ENCODE measurements around the gene PLEKHA4. TPM values are rescaled to one million over a fixed set of nuclear protein-coding genes. Genes with fewer than 3 reads are reported as not detected.
"Not testable (repeated sequence)": the region's sequence is repeated elsewhere in the genome, so short reads cannot be mapped to it uniquely, and the experiment has no call there.

Gene PLEKHA4, protein sequence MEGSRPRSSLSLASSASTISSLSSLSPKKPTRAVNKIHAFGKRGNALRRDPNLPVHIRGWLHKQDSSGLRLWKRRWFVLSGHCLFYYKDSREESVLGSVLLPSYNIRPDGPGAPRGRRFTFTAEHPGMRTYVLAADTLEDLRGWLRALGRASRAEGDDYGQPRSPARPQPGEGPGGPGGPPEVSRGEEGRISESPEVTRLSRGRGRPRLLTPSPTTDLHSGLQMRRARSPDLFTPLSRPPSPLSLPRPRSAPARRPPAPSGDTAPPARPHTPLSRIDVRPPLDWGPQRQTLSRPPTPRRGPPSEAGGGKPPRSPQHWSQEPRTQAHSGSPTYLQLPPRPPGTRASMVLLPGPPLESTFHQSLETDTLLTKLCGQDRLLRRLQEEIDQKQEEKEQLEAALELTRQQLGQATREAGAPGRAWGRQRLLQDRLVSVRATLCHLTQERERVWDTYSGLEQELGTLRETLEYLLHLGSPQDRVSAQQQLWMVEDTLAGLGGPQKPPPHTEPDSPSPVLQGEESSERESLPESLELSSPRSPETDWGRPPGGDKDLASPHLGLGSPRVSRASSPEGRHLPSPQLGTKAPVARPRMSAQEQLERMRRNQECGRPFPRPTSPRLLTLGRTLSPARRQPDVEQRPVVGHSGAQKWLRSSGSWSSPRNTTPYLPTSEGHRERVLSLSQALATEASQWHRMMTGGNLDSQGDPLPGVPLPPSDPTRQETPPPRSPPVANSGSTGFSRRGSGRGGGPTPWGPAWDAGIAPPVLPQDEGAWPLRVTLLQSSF
- total RNA-seq: 519 TPM

DNA sequence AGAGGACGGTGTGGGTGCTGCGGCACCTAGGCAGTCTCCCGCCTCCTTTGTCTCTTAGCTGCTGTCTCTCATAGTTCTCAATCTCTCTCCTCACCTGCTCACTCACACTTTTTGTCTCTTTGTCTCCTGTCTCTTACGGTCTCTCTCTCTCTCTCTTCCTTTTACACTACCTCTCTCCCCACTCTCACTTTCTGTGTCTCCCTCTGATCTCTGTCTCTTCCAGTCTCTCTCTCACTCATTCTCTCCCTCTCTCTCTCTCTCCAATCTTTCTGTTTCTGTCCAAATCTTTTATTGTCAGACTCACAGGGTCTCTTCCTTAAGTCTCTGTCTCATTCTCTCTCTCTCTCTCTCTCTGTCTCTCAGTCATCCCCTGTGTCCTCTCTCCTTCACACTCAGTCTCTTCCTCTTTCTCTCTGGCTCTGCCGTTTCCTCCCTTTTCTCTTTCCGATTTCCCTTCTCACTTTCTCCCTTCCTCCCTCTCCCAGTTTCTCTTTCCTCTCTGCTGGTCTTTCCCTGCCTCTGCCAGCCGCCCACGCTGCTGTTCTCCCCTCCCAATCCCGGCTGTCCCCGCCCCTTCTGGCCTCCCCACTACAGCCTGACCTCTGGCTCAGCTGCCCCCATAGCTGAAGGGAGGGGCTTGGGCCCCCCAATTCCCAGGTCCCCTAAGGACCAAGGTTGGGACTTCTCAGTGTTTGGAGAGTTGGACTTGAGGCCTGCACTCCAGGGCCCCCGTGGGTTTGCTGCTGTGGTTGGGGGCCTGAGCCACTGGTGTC is at the start of gene PLEKHA4:
Gene PLEKHA4 (minus strand): TSS at position 504 of the 773 bp plus-strand sequence. CDS start 997 bp downstream, outside the sequence.
- intact Hi-C loops (cut with DNase I): no loop called here
- peak; percentile 39 for ATAC-seq
- DNase-seq (ENCODE audit: low spot score): peak; percentile 94

DNA sequence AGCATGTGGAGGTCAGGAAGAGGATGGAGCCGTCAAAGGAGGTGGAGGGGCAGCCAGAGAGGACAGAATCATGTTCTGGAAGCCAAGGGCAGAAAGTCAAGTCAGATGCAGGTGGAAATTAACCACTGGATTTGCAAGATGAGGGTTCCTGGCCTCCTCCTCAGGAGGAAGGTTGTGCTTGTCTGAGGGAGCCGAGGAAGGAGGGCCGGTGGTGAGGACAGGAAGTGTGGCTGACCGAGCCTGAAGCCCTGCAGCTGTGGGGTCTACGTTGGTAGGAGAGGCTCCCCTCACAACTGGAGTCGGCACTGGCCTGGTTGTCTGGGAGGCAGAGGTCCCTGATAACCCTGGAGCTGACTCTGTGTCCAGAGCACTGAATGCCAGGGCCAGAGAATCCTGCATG is 49.7 kb upstream of the PLEKHA4 start:
- no peak for DNase-seq (ENCODE audit: low spot score)
- no peak for ATAC-seq
- intact Hi-C loops (cut with DNase I): no loop called here

DNA sequence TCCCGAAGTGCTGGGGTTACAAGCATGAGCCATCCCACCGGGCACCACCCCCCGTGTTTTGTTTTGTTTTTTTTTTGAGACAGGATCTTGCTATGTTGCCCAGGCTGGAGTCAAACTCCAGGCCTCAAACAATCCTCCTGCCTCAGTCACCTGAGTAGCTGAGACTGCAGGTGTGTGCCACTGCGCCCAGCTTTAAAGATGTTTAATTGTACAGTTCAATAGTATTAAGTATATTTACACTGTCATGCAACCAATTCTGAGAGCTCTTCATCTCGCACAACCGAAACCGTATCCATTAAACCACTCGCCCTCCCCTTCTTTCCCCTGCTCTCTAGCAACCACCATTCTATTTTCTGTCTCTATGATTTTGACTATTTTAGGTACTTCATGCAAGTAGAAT is 47.3 kb upstream of the PLEKHA4 start:
- DNase-seq (ENCODE audit: low spot score) (no peak), ATAC-seq (no peak)
- intact Hi-C loops (cut with DNase I): no loop called here

DNA sequence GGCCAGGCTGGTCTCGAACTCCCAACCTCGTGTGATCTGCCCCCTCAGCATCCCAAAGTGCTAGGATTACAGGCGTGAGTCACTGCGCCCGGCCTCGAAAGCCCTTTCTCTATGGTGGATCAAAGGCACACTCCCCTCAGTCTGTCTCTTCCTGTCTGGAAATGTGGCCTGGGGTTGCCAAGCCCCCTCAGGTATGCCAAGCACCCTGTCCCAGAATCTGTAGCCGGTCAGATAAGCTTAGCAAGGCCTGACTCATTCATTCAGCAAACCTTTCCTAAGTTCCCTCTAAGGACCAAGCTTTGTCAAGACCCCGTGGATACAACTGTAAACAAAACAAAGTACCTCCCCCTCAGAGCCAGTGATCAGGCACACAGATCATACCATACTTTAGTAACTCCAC is 45.8 kb upstream of the PLEKHA4 start:
- ATAC-seq: no peak
- intact Hi-C loops (cut with DNase I): no loop called here
- DNase-seq (ENCODE audit: low spot score): no peak

DNA sequence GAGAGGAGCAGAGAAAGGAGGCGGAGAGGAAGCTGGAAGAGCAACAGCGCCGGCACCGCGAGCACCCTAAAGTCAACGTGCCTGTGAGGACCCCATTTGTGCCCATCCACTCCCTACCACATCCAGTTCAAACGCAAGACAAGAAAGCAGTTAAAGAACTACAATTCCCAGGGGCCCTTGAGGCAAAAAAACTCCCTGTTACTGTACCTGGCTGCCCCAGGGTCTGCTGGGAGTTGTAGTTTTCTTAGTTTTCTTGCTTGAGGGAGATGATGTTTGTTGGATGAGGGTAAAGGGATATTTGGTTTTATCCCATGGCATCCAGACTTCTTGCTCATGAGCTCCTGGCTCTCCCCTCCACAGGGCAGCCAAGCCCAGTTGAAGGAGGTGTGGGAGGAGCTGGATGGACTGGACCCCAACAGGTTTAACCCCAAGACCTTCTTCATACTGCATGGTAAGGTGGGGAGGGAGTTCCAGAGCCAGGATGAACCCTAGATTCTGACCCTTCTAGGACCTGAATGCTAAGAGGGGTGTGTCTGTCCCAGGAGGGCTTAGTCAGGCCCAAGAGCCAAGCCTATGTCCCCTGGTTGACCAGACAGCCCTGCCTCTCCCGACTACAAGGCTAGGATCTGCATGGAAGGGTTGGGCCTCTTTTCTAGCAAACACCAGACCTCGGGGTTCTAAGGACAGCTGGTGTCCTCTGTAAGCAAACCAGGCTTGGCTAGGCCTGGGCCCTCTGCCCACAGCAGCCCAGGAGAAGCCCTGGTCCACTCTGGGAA is 44.9 kb upstream of the PLEKHA4 start:
- no peak for DNase-seq (ENCODE audit: low spot score)
- intact Hi-C loops (cut with DNase I): no loop called here
- no peak for ATAC-seq

DNA sequence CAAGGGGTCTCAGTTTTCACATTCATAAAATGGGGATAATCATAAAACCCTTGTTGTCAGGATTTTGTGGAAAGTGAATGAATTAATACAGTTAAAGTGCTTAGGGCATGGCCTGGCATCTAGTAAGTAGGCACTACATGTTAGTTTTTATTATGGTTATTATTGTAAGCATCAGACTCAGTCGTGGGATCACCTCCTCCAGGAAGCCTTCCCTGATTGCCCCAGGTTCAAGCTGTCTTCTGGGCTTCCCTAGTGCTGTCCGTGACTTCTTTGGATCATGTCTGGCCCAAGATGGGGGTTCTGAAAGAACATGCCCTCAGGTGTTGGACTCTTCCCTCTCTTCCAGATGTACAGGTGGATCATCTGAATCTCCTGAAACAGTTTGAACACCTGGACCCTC is 42.4 kb upstream of the PLEKHA4 start:
- ATAC-seq: no peak
- intact Hi-C loops (cut with DNase I): no loop called here
- DNase-seq (ENCODE audit: low spot score): no peak

DNA sequence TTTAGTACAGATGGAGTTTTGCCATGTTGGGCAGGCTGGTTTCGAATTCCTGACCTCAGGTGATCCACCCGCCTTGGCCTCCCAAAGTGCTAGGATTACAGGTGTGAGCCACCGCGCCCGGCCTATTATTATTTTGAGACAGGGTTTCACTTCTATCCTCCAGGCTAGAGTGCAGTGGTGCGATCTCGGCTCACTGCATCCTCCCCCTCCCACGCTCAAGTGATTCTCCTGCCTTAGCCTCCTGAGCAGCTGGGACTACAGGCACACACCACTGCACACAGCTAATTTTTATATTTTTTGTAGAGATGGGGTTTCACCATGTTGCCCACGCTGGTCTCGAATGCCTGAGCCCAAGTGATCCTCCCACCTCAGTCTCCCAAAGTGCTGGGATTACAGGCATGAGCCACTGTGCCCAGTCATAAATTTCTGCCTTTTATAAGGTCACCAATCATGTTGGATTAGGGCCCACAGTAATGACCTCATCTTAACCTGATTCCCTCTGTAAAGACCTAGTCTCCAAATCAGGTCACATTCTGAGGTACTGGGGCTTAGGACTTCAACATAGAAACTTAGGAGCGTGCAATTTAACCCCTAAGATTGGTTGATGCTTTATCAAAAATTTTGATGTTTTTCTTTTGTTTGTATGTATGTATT is 41.1 kb upstream of the PLEKHA4 start:
- not testable (repeated sequence) for ATAC-seq
- intact Hi-C loops (cut with DNase I): loop anchor here (10.0 kb wide), 1 partner anchor 45 kb away; the partner anchor contains the start of gene BAX

DNA sequence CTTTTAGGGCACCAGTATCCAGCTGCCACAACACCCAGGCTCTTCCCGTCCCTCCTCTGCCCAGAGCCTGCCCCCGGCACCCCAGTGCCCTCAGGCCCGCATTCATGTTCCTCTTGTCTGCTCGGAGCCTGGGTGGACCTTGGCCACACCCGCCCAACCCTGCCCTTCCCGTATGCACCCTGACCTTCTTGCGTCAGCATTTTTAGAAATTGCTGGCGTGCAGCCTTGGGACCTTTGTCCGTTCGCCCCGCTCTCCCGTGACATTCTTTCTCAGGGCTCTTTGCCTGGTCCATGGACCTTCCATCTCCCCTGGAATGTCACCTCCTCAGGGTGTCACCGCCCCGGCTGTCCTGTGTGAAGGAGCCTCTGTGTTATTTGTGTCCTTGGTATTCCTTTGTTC is 39.3 kb upstream of the PLEKHA4 start:
- intact Hi-C loops (cut with DNase I): loop anchor here (10.0 kb wide), 1 partner anchor 47 kb away; the partner anchor contains the start of gene BAX
- DNase-seq (ENCODE audit: low spot score): no peak
- ATAC-seq: peak; percentile 61

More for the DNA sequence above, 41.1 kb upstream of the PLEKHA4 start:
- not testable (repeated sequence) for DNase-seq (ENCODE audit: low spot score)

DNA sequence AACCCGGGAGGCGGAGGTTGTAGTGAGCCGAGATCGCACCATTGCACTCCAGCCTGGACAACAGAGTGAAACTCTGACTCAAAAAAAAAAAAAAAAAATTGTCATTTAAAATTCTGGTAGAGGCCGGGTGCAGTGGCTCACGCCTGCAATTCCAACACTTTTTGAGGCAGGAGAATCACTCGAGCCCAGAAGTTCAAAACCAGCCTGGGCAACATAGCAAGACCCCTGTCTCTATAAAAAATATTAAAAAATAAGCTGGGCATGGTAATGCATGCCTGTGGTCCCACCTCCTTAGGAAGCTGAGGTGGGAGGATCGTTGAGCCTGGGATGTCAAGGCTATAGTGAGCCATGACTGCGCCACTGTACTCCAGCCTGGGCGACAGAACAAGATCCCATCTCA is 37.9 kb upstream of the PLEKHA4 start:
- DNase-seq (ENCODE audit: low spot score): no peak
- ATAC-seq: no peak
- intact Hi-C loops (cut with DNase I): loop anchor here (10.0 kb wide), 1 partner anchor 48 kb away; the partner anchor contains the start of gene BAX

DNA sequence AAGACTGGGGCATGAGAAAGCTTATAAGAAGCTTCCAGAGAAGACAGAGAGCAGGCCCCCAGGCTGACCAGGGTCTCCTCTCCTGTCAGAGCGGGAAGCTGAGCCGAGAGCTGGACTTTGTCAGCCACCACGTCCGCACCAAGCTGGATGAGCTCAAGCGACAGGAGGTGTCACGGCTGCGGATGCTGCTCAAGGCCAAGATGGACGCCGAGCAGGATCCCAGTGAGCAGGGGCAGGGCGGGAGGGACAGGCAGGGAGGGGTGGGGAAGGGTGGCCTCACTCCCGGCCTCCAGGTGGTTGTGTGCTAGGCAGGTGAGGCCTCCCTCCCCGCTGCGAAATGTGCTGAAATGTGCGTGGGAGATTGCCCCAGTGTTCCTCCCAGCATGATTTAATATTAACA is 37.2 kb upstream of the PLEKHA4 start:
- no peak for ATAC-seq
- intact Hi-C loops (cut with DNase I): loop anchor here (10.0 kb wide), 1 partner anchor 49 kb away; the partner anchor contains the start of gene BAX
- no peak for DNase-seq (ENCODE audit: low spot score)

DNA sequence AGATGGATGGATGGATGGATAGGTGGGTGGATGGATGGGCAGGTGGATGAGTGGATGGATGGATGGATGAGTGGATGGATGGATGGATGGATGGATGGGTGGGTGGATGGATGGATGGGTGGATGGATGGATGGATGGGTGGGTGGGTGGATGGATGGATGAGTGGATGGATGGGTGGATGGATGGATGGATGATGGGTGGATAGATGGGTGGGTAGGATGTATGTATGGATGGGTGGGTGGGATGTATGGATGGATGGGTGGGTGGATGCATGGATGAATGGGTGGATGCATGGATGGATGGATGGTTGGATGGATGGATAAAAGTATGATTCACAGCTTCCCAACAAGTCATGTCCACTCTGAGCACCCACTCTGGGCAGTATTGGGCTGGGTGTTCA is 35.4 kb upstream of the PLEKHA4 start:
- DNase-seq (ENCODE audit: low spot score); ATAC-seq: not testable (repeated sequence)
- intact Hi-C loops (cut with DNase I): loop anchor here (10.0 kb wide), 1 partner anchor 51 kb away; the partner anchor contains the start of gene BAX

DNA sequence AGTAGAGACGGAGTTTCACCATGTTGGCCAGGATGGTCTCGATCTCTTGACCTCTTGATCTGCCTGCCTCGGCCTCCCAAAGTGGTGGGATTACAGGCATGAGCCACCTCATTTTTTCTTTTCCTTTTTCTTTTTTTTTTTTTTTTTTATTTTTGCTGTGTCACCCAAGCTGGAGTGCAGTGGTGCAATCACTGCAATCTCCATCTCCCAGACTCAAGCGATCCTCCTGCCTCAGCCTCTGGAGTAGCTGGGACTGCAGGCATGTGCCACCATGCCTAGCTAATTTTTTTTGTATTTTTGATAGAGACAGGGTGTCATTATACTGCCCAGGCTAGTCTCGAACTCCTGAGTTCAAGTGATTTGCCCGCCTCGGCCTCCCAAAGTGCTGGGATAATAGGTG is 33.9 kb upstream of the PLEKHA4 start:
- intact Hi-C loops (cut with DNase I): loop anchor here (10.0 kb wide), 1 partner anchor 53 kb away; the partner anchor contains the start of gene BAX
- DNase-seq (ENCODE audit: low spot score); ATAC-seq: not testable (repeated sequence)

DNA sequence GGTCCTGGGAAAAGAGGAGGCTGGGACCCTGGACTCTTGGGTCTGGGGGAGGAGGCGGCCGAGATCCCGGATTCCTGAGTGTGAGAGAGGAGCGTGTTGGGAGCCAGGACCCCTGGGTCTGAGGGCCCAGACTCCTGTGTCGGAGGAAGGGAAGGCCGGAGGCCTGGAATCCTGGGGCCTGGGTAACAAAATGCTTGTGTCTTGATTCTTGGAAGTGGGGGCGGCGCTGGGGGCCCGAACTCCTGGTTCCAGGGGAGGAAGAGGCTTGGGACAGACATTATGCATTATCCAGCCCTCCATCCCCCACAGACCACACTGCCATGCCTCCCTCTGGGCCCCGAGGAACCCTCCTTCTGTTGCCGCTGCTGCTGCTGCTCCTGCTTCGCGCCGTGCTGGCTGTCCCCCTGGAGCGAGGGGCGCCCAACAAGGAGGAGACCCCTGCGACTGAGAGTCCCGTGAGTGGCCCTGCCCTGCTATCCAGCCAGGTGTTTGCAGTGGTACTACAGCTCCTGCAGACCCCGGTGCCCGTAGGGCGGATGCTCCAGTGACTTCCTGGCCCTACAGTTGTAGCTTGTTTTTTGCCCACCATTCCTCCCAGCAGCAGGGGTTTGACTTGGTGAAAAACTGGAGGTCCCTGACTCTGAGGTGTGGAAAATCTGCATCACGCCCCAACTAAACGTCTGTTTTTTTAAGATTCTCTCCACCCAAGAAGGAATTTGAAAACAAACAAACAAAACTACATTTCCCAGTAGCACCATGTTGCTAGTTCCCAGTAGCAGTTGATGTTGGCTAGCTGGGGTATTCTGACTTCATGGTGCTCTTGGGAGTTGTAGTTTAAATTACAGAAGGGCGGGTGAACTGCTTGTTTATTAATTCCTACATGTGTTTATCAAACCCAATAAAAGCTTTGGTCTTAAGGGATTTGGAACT is 32.3 kb upstream of the PLEKHA4 start:
- ATAC-seq (peak; percentile 48), DNase-seq (ENCODE audit: low spot score) (no peak)
- intact Hi-C loops (cut with DNase I): loop anchor here (10.0 kb wide), 1 partner anchor 54 kb away; the partner anchor contains the start of gene BAX

DNA sequence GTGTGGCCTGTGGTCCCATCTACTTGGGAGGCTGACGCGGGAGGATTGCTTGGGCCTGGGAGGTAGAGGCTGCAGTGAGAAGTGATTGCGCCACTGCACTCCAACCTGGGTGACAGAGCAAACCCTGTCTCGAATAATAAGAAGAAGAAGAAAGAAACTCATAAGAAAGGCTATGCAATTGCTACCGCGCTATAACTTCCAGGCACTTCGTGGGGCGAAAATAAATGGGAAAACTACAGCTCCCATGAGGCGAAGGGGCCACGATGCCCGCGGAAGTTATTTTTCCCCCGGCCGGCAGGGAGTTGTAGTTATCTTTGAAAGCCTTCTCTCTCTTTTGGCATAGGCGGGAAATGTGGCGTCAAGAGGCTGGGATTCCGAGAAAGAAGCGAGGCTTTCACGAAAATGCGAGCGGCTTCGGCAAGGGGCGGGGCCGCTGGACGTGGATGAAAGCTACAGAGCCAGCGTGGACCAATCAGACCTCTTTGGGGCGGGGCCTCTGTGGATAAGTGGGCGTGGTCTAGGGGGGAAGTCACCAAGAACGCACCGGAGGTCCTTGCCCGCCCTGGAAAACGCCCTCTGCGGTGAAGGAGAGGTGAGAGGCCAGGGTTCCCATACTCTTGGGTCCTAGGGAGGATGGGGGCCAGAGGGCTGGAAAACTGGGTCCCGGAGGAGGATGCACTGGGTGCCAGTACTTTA is 31.5 kb upstream of the PLEKHA4 start, which contains the start of gene NUCB1:
Gene NUCB1 (plus strand): TSS at position 532 of the 696 bp plus-strand sequence. CDS start 485 bp downstream, outside the sequence.
- intact Hi-C loops (cut with DNase I): loop anchor here (10.0 kb wide), 1 partner anchor 55 kb away; the partner anchor contains the start of gene BAX
- ATAC-seq: peak; percentile 97

DNA sequence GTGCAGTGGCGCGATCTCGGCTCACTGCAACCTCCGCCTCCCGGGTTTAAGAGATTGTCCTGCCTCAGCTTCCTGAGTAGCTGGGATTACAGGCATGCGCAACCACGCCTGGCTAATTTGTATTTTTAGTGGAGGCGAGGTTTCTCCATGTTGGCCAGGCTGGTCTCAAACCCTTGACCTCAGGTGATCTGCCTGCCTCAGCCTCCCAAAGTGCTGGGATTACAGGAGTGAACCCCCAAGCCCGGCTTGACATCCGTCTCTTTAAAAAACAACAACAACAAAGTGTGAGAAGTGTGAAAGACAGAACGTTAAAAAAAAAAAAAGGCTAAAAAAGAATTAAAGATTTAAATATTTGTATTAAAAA is 31.0 kb upstream of the PLEKHA4 start:
- not testable (repeated sequence) for ATAC-seq

More for the DNA sequence above, 31.5 kb upstream of the PLEKHA4 start, which contains the start of gene NUCB1:
- peak; percentile 100 for DNase-seq (ENCODE audit: low spot score)

DNA sequence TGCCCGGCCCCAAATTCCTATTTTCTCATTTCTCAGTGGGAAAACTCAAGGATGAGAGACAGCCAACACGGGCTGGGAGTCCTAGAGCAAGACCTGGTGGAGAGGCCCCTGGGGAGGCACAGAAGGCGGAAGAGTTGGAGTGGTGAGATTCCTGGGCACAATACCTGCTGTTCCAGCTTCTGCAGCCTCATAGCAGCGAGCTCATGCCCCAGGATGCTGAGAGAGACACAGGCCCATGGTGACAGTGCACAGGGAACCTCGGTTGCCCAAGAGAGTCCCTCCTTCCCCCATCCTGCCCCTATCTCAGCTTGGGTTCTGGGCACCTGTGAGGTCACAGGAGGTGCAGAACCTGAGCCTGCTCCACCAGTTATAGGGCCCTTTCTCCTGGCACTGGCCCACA is 28.8 kb upstream of the PLEKHA4 start:
- intact Hi-C loops (cut with DNase I): no loop called here
- DNase-seq (ENCODE audit: low spot score) (no peak), ATAC-seq (no peak)

More for the DNA sequence above, 31.0 kb upstream of the PLEKHA4 start:
- intact Hi-C loops (cut with DNase I); DNase-seq (ENCODE audit: low spot score): not testable (repeated sequence)
